Aorta (tissue), 5 donors: Measurements from ENCODE around the gene USP10. TPM values are rescaled to one million over a fixed set of nuclear protein-coding genes. Genes with fewer than 3 reads are reported as not detected.

Experiments
- ATAC-seq: fragments of 200-7000 bp; cut with Tn5 transposase; one replicate; pipeline ENCODE4 v1.9.1; 2022; ENCODE audit warnings: moderate library complexity; ENCODE audit not compliant: low FRiP score
- DNase-seq, 2 donors: peaks; one replicate each; pipeline ENCODE4 v3.0.0-alpha.2; 2020
- H3K27ac ChIP-seq, 2 donors: one replicate each; pipeline ENCODE4 v1.5.1; 2013; ENCODE audit warnings: low read length in 2 of 2, mild to moderate bottlenecking in 2 of 2, moderate library complexity in 2 of 2, control low read depth in 1 of 2, inconsistent platforms in 1 of 2, low read depth in 1 of 2
- H3K27me3 ChIP-seq, 2 donors: one replicate each; pipeline ENCODE4 v1.6.1; 2013; ENCODE audit warnings: control low read depth in 1 of 2, low read length in 1 of 2, mild to moderate bottlenecking in 1 of 2, moderate library complexity in 1 of 2; ENCODE audit not compliant: insufficient read depth in 2 of 2, control insufficient read depth in 1 of 2
- H3K36me3 ChIP-seq, 2 donors: one replicate each; pipeline ENCODE4 v1.6.1; 2013; ENCODE audit warnings: control low read depth in 1 of 2, low read length in 1 of 2, mild to moderate bottlenecking in 1 of 2; ENCODE audit not compliant: insufficient read depth in 2 of 2, control insufficient read depth in 1 of 2
- H3K4me1 ChIP-seq, 2 donors: one replicate each; pipeline ENCODE4 v1.6.1; 2013; ENCODE audit warnings: low read length in 2 of 2, control low read depth in 1 of 2, mild to moderate bottlenecking in 1 of 2, moderate library complexity in 1 of 2; ENCODE audit not compliant: insufficient read depth in 2 of 2, control insufficient read depth in 1 of 2
- H3K4me3 ChIP-seq, 2 donors: one replicate each; pipeline ENCODE4 v1.5.1; 2013; ENCODE audit warnings: low read length in 2 of 2, control low read depth in 1 of 2, mild to moderate bottlenecking in 1 of 2
- H3K9me3 ChIP-seq: one replicate; pipeline ENCODE4 v1.6.1; 2013; ENCODE audit warnings: mild to moderate bottlenecking, low read length; ENCODE audit not compliant: control insufficient read depth
- WGBS, 2 donors: extraction: QIAGEN DNeasy Blood & Tissue Kit; methylation state at CpG; one replicate each; pipeline ENCODE4 v1.1.7; 2013; 5-methylcytosine and 5-hydroxymethylcytosine counted together
- intact Hi-C, 2 donors: fragments of 100-400 bp; cut with DNase I; formaldehyde crosslinking; loops; one replicate each; pipeline versions ENCODE4 v1.14.2 to v1.15.0; 2022
- polyA plus RNA-seq, 2 donors: library from polyadenylated mRNA; stranded (reverse); fragments of 200-250 nt; gene quantifications; one replicate each; pipeline ENCODE4 v1.2.3, GENCODE V29; 2013
- total RNA-seq, 2 donors: library from RNA; stranded (reverse); fragmentation: NEBNext Ultra II Directional; extraction: Animal tissue kit (Norgen Biotek cat#: 25700); gene quantifications; one replicate each; pipeline ENCODE4 v1.2.1, GENCODE V29; 2021
- donor health status: healthy with polysubstance abuse.
- donor health status: Bipolar disorder and iron deficiency.
- donor health status: DM: no; HTN: no; CAD: no.
- donor health status: DM: no; HTN: no; CAD: no.
- donor health status: DM: yes; HTN: yes; CAD: no.

Gene USP10
- total and polyA plus RNA-seq, 4 donors = 14.0 to 59.4 (median 40.1) TPM

DNA sequence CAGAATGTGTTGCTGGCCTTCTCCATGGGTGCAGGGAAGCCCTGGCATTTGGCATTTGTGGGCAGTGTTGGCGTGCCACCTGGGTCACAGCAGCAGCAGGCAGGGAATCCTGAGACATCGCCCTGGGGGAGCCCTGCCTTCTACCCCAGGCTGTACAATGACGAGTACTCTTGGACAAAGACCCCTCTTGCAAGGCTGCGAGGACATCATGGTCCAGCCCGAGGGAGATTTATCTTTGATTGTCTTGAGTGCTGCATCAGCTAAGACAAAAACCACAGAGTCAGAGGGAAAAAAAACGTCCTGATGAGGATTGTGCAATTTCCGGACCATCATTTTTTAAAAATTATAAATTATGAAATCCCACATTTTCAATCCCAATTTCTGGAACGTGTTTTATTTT lies 123.7 kb downstream of the USP10 start:
- intact Hi-C loops = no loop called here
- no peak overlapping the region for H3K27ac ChIP-seq
- H3K9me3 ChIP-seq = no peaks in the 10 kb centered on the region
- DNase-seq (peak in 1 of 2 donors; percentile 75), ATAC-seq (peak; percentile 20)
- no peaks in the 10 kb centered on the region for H3K36me3 ChIP-seq
- no peaks in the 10 kb centered on the region for H3K27me3 ChIP-seq
- 82 to 88% methylated on average over 8 of the region's 8 CpGs for WGBS, 2 donors
- no peak overlapping the region for H3K4me3 ChIP-seq
- H3K4me1 ChIP-seq = no peaks in the 10 kb centered on the region

GRCh38 chr16:84823926-84824325 lies 124.1 kb downstream of the USP10 start:
- Histone ChIP-seq H3K4me3 (no peak overlapping the region), H3K36me3 (no peaks in the 10 kb centered on the region), H3K9me3 (no peaks in the 10 kb centered on the region), H3K27me3 (no peaks in the 10 kb centered on the region), H3K4me1 (no peaks in the 10 kb centered on the region), H3K27ac (no peak overlapping the region)
- intact Hi-C loops = no loop called here
- DNase-seq (no peak), ATAC-seq (no peak)
- 71 to 93% methylated on average over 5 of the region's 5 CpGs for WGBS, 2 donors

- intact Hi-C loops = no loop called here
- Histone ChIP-seq H3K27me3 (no peaks in the 10 kb centered on the region), H3K36me3 (no peaks in the 10 kb centered on the region), H3K4me1 (no peaks in the 10 kb centered on the region), H3K27ac (no peak overlapping the region), H3K4me3 (no peak overlapping the region), H3K9me3 (no peaks in the 10 kb centered on the region)
- DNase-seq = no peak
- ATAC-seq = no peak
- WGBS, 2 donors = 88 to 93% methylated on average over 8 of the region's 8 CpGs
These were observed 126.2 kb downstream of the USP10 start for GRCh38 chr16:84825896-84826557.

DNA sequence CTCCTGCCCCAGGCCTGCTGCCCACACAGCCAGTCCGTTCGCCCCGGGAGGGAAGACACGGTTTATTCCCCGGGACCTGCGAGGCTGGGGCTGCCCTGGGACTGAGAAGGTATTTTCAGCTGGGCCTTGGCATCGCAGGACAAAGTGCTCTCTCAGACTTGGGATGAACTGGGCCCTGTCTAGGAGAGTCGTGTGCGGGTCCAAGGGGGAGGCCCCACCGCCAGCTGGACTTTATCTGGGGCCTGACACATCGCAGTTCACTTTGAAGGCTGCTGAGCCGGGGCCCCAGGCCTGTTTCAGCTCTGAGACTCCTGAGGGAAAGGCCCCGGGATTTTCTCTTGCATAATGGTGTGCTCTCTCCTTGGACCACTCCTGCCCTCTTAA lies 126.8 kb downstream of the USP10 start:
- Histone ChIP-seq H3K4me1 (no peaks in the 10 kb centered on the region), H3K36me3 (no peaks in the 10 kb centered on the region), H3K4me3 (no peak overlapping the region), H3K27me3 (no peaks in the 10 kb centered on the region), H3K9me3 (no peaks in the 10 kb centered on the region), H3K27ac (no peak overlapping the region)
- 80 to 83% methylated on average over 13 of the region's 13 CpGs for WGBS, 2 donors
- intact Hi-C loops = no loop called here
- ATAC-seq (no peak), DNase-seq (no peak)

DNA sequence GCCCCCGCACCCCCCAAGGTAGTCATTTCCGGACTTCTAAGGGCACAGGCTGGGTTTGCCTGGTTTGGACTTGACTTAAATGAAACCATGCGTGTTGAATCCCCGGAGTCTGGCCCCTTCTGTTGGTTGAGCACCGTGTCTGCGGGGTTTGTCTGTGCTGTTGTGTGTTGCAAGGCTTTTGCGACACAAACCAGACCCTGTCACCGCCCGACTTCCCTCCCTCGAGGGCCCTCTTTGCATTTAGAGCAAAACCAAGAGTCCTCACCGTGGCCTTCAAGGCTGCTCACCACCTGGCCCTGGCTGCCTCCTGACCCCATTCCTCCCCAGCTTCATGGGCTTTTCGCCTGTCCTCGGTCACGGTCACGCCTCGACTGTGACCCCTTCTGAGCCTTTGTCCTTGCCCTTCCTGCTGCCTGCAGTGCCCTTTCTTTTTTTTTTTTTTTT lies 127.4 kb downstream of the USP10 start:
- H3K4me3 ChIP-seq = no peak overlapping the region
- 91% methylated on average over 16 of the region's 16 CpGs for WGBS, 2 donors
- no peaks in the 10 kb centered on the region for H3K36me3 ChIP-seq
- H3K4me1 ChIP-seq = no peaks in the 10 kb centered on the region
- no peaks in the 10 kb centered on the region for H3K9me3 ChIP-seq
- intact Hi-C loops = no loop called here
- no peak for ATAC-seq
- no peak for DNase-seq
- H3K27ac ChIP-seq = no peak overlapping the region
- no peaks in the 10 kb centered on the region for H3K27me3 ChIP-seq

DNA sequence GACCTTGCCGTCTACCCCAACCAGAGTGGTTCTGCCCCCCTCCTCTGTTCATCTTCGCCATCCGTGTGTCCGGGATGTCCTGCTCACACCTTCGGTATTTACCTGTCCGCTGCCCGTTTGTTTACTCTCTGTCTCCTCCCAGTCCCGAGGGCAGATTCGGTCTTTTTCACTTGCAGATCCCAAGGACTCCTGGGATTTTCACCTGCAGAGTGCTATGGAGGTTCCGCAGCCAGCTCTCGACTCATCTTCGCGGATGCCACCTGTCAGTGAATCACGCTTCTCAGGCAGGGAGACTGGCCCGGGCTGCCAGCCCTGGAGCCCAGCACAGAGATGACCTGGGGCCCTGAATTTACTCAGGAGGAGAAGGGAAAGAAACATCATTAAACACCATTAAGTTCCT lies 128.1 kb downstream of the USP10 start:
- Histone ChIP-seq H3K4me3 (no peak overlapping the region), H3K27me3 (no peaks in the 10 kb centered on the region), H3K4me1 (no peaks in the 10 kb centered on the region), H3K9me3 (no peaks in the 10 kb centered on the region), H3K27ac (no peak overlapping the region), H3K36me3 (no peaks in the 10 kb centered on the region)
- intact Hi-C loops = no loop called here
- WGBS, 2 donors = 93 to 94% methylated on average over 15 of the region's 15 CpGs
- DNase-seq (no peak), ATAC-seq (no peak)

DNA sequence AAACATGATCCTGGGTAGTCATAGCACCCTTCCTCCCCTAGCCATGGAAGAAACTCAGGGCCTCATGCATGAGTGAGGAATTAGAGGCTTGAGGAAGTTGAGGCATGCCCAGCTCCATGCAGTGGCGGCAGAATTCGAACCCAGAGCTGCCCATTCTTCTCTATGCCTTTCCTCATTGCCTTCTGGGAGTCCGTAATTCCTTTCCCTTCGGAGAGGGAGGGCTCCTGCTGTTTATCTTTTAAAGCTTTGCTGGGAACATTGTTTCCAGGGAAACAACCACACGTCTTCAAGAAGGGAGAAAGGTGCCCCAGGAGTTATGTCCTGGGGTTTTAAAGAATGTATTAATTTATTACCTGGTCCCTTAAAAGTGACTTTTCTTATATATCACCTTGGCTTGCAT lies 128.5 kb downstream of the USP10 start:
- 78 to 83% methylated on average over 5 of the region's 5 CpGs for WGBS, 2 donors
- intact Hi-C loops = no loop called here
- Histone ChIP-seq H3K27me3 (no peaks in the 10 kb centered on the region), H3K27ac (no peak overlapping the region), H3K9me3 (no peaks in the 10 kb centered on the region), H3K36me3 (no peaks in the 10 kb centered on the region), H3K4me1 (no peaks in the 10 kb centered on the region), H3K4me3 (no peak overlapping the region)
- ATAC-seq (no peak), DNase-seq (no peak)

Other genes with a start within 250 kb of the USP10 start
- gene MEAK7, start 195.3 kb upstream of the USP10 start, total RNA-seq = 10 to 100 TPM; 17.4 to 23.9 TPM
- 1 to 10 TPM; 3.4 to 5.8 TPM for gene MEAK7, start 195.3 kb upstream of the USP10 start, polyA plus RNA-seq
- 10 to 100 TPM; 61.9 to 69.9 TPM for gene COTL1, start 81.9 kb upstream of the USP10 start, total RNA-seq
- 10 to 100 TPM; 22.8 to 58.1 TPM for gene COTL1, start 81.9 kb upstream of the USP10 start, polyA plus RNA-seq
- gene KLHL36, start 51.5 kb upstream of the USP10 start, total RNA-seq = 10 to 100 TPM; 48.0 to 60.0 TPM
- gene KLHL36, start 51.5 kb upstream of the USP10 start, polyA plus RNA-seq = 10 to 100 TPM; 10.1 to 25.6 TPM
- gene CRISPLD2, start 120.0 kb downstream of the USP10 start, total RNA-seq = 100 to 1,000 TPM; 108 to 192 TPM
- 10 to 100 TPM in 1 of 2 donors, 1 to 10 TPM in 1; 8.9 to 33.3 TPM for gene CRISPLD2, start 120.0 kb downstream of the USP10 start, polyA plus RNA-seq